Neutrophil (primary cell): ENCODE results near the gene PRPF8.
"Not testable (repeated sequence)": the region's sequence is repeated elsewhere in the genome, so short reads cannot be mapped to it uniquely, and the experiment has no call there.

Experiments used
- H3K27ac ChIP-seq: fragments of 200-600 bp; sonication (generic); 2 replicates; pipeline ENCODE4 v1.5.1; 2016; ENCODE audit warnings: mild to moderate bottlenecking, moderate library complexity
- H3K27me3 ChIP-seq: fragments of 200-600 bp; sonication (generic); 2 replicates; pipeline ENCODE4 v1.6.0; 2016; ENCODE audit warnings: mild to moderate bottlenecking
- H3K36me3 ChIP-seq: fragments of 200-600 bp; sonication (generic); 2 replicates; pipeline ENCODE4 v1.5.1; 2017
- H3K4me1 ChIP-seq, 2 experiments: fragments of 200-600 bp in 1 of 2; sonication (generic) in 1 of 2; 1 replicate in 1 of 2; 2 replicates in 1 of 2; pipeline versions ENCODE4 v1.5.1 to v1.6.1; 2013 to 2016; ENCODE audit warnings: low read depth in 1 of 2, low read length in 1 of 2, mild to moderate bottlenecking in 1 of 2, moderate library complexity in 1 of 2; ENCODE audit not compliant: control insufficient read depth in 1 of 2, insufficient read depth in 1 of 2
- H3K4me3 ChIP-seq, 2 experiments: fragments of 200-600 bp in 1 of 2; sonication (generic) in 1 of 2; 1 replicate in 1 of 2; 2 replicates in 1 of 2; pipeline ENCODE4 v1.5.1; 2013 to 2016; ENCODE audit warnings: low read depth in 1 of 2, low read length in 1 of 2, mild to moderate bottlenecking in 1 of 2, moderate library complexity in 1 of 2
- H3K9me3 ChIP-seq: fragments of 200-600 bp; sonication (generic); 2 replicates; pipeline ENCODE4 v1.5.1; 2016
- CTCF ChIP-seq: fragments of 200-600 bp; sonication (generic); IDR thresholded peaks from 2 replicates; pipeline ENCODE4 v1.5.1; 2016; ENCODE audit warnings: antibody characterized with exemption

The PRPF8 gene

GRCh38 chr17:1693339-1693738 lies 8.7 kb upstream of the PRPF8 start:
- Histone ChIP-seq H3K36me3 (no peaks in the 10 kb centered on the region), H3K4me3 (no peak overlapping the region), H3K27me3 (peaks cover 4% of the 10 kb centered on the region), H3K9me3 (no peaks in the 10 kb centered on the region), H3K4me1 (no peaks in the 10 kb centered on the region), H3K27ac (no peak overlapping the region)
- no peak for TF ChIP-seq CTCF

- H3K4me1 ChIP-seq: no peaks in the 10 kb centered on the region
- H3K36me3 ChIP-seq: no peaks in the 10 kb centered on the region
- H3K27me3 ChIP-seq: peaks cover 4% of the 10 kb centered on the region
- TF ChIP-seq CTCF: no peak
- H3K27ac ChIP-seq: no peak overlapping the region
- H3K4me3 ChIP-seq: no peak overlapping the region
- H3K9me3 ChIP-seq: no peaks in the 10 kb centered on the region
Measured at GRCh38 chr17:1690544-1691221, 6.0 kb upstream of the PRPF8 start.

GRCh38 chr17:1688405-1688804 lies 3.7 kb upstream of the PRPF8 start:
- H3K4me3 ChIP-seq, H3K9me3 ChIP-seq, H3K27ac ChIP-seq, H3K27me3 ChIP-seq, H3K36me3 ChIP-seq: not testable (repeated sequence)
- peaks cover 10 to 14% of the 10 kb centered on the region in 2 experiments for H3K4me1 ChIP-seq

GRCh38 chr17:1686086-1686485 lies 1.4 kb upstream of the PRPF8 start:
- peaks cover 23% of the 10 kb centered on the region for H3K36me3 ChIP-seq
- no peaks in the 10 kb centered on the region for H3K27me3 ChIP-seq
- no peak overlapping the region for H3K4me3 ChIP-seq
- peaks cover 14 to 19% of the 10 kb centered on the region in 2 experiments for H3K4me1 ChIP-seq
- H3K9me3 ChIP-seq: no peaks in the 10 kb centered on the region
- TF ChIP-seq CTCF: no peak
- H3K27ac ChIP-seq: no peak overlapping the region

GRCh38 chr17:1683459-1683858 lies 1.2 kb downstream of the PRPF8 start:
- H3K27ac ChIP-seq: peak overlapping the region; percentile 95
- H3K36me3 ChIP-seq: peaks cover 49% of the 10 kb centered on the region
- peaks cover 14 to 19% of the 10 kb centered on the region in 2 experiments for H3K4me1 ChIP-seq
- H3K27me3 ChIP-seq: no peaks in the 10 kb centered on the region
- H3K9me3 ChIP-seq: no peaks in the 10 kb centered on the region
- H3K4me3 ChIP-seq: peak overlapping the region; percentile 86 to 97
- TF ChIP-seq CTCF: no peak

GRCh38 chr17:1676401-1676800 lies 8.3 kb downstream of the PRPF8 start:
- Histone ChIP-seq H3K4me3 (no peak overlapping the region), H3K4me1 (no peaks in the 10 kb centered on the region), H3K9me3 (no peaks in the 10 kb centered on the region), H3K36me3 (peaks cover 100% of the 10 kb centered on the region), H3K27ac (no peak overlapping the region), H3K27me3 (no peaks in the 10 kb centered on the region)
- no peak for TF ChIP-seq CTCF
